ENCODE measurements around the gene FGG.

The FGG gene

DNA sequence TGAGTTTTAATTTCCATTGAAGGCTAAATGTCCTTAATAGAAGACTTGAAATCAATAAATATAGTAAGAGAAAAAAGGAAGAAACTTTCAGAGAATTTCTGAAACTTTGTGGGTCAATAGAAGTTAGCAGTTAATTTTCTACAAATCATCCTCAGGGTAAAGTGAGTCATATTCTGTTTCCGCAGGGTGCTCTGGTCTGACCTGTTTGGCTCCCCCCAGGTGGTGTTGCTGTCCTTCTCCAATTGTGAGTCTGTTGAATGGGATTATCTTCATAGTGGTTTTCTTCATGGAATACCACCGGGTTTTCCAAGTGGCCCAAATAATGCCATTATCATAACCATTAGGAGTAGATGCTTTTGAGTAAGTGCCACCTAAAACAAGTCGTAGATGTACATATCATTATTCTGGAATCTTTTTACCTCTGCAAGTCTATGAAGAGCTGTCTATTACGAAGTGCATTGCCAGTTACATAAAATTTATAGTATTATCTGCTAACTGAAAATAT lies 7.7 kb downstream of the FGG start:
- TF ChIP-seq, protein P1, sequence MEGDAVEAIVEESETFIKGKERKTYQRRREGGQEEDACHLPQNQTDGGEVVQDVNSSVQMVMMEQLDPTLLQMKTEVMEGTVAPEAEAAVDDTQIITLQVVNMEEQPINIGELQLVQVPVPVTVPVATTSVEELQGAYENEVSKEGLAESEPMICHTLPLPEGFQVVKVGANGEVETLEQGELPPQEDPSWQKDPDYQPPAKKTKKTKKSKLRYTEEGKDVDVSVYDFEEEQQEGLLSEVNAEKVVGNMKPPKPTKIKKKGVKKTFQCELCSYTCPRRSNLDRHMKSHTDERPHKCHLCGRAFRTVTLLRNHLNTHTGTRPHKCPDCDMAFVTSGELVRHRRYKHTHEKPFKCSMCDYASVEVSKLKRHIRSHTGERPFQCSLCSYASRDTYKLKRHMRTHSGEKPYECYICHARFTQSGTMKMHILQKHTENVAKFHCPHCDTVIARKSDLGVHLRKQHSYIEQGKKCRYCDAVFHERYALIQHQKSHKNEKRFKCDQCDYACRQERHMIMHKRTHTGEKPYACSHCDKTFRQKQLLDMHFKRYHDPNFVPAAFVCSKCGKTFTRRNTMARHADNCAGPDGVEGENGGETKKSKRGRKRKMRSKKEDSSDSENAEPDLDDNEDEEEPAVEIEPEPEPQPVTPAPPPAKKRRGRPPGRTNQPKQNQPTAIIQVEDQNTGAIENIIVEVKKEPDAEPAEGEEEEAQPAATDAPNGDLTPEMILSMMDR (IDR thresholded peaks at IDR 0.05; ENCODE audit: insufficient read depth, low read length, poor library complexity, severe bottlenecking), result no peak
- no peaks in the 10 kb centered on the region for H3K27me3 ChIP-seq (ENCODE audit: low read length)

DNA sequence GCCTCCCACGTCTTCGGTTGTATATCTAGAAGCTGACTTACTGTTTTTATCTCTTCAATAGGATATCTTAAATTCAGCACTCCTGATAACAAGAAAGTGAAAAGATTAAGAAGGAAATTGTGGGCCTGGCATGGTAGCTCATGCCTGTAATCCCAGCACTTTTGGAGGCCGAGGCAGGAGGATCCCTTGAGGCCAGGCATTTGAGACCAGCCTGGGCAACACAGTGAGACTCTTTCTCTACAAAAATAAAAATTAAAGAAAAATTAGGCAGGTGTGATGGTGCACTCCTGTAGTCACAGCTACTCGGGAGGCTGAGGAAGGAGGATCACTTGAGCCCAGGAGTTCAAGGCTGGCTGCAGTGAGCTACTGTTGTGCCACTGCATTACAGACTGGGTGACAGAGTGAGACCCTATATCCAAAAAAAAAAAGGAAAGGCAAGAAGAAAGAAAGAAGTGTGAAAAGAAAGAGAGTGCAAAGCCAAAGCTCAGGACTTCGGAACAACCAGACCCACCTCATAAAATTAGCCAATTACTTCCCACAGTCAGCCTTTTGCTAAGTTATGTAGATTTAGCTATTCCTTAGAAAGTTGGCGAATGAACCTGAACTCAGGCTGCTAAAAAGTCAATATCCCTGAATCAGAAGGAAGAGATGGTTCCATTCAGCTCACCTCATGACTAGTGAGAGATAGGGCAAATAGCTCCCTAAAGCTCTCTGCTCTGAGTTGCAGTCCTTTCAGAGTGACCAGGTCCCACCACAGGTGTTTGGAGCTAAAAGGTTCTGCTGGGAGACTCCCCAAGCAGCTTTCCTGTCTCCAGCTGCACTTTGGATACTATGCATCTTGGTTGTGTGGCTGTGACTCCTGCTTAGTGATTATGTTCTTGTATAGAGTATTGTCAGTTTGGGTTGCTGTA lies 9.2 kb downstream of the FGG start:
- H4K20me1 ChIP-seq (ENCODE audit: low read depth, low read length), result no peaks in the 10 kb centered on the region
- no peaks in the 10 kb centered on the region for H3K36me3 ChIP-seq (ENCODE audit: low read length)
- no peak overlapping the region for H3K9ac ChIP-seq (ENCODE audit: low read length)
- H3K4me3 ChIP-seq (ENCODE audit: insufficient read depth, low read length, poor library complexity, severe bottlenecking), result no peak overlapping the region
- no peaks in the 10 kb centered on the region for H3K27me3 ChIP-seq (ENCODE audit: low read length)
- H3K9me3 ChIP-seq (ENCODE audit: insufficient read depth, low read length), result no peaks in the 10 kb centered on the region
- no peak overlapping the region for H3K27ac ChIP-seq (ENCODE audit: low read depth, low read length)
- no peak for TF ChIP-seq EZH2phosphoT487 (conservative IDR thresholded peaks at IDR 0.05; ENCODE audit: low read length)
- TF ChIP-seq, protein P1 (IDR thresholded peaks at IDR 0.05; ENCODE audit: insufficient read depth, low read length, poor library complexity, severe bottlenecking), result no peak
- H2AFZ ChIP-seq (ENCODE audit: low read depth, low read length, severe bottlenecking), result no peak overlapping the region
- H3K4me2 ChIP-seq (ENCODE audit: low read depth, low read length, poor library complexity, severe bottlenecking), result no peak overlapping the region
- H3K9me2 ChIP-seq (replicated peaks; ENCODE audit: insufficient read depth, low read length), result no peaks in the 10 kb centered on the region
- no peaks in the 10 kb centered on the region for H3F3A ChIP-seq (ENCODE audit: insufficient read depth)
- no peaks in the 10 kb centered on the region for H3K79me2 ChIP-seq (ENCODE audit: insufficient read depth, low read length)

More for the DNA sequence above, 7.7 kb downstream of the FGG start:
- Histone ChIP-seq H3K27ac (ENCODE audit: low read depth, low read length) (no peak overlapping the region), H4K20me1 (ENCODE audit: low read depth, low read length) (no peaks in the 10 kb centered on the region), H3K4me3 (ENCODE audit: insufficient read depth, low read length, poor library complexity, severe bottlenecking) (no peak overlapping the region), H3K36me3 (ENCODE audit: low read length) (no peaks in the 10 kb centered on the region), H3K79me2 (ENCODE audit: insufficient read depth, low read length) (no peaks in the 10 kb centered on the region), H3K9ac (ENCODE audit: low read length) (no peak overlapping the region), H2AFZ (ENCODE audit: low read depth, low read length, severe bottlenecking) (no peak overlapping the region), H3F3A (ENCODE audit: insufficient read depth) (no peaks in the 10 kb centered on the region), H3K9me3 (ENCODE audit: insufficient read depth, low read length) (no peaks in the 10 kb centered on the region), H3K4me2 (ENCODE audit: low read depth, low read length, poor library complexity, severe bottlenecking) (no peak overlapping the region), H3K9me2 (replicated peaks; ENCODE audit: insufficient read depth, low read length) (no peaks in the 10 kb centered on the region)

DNA sequence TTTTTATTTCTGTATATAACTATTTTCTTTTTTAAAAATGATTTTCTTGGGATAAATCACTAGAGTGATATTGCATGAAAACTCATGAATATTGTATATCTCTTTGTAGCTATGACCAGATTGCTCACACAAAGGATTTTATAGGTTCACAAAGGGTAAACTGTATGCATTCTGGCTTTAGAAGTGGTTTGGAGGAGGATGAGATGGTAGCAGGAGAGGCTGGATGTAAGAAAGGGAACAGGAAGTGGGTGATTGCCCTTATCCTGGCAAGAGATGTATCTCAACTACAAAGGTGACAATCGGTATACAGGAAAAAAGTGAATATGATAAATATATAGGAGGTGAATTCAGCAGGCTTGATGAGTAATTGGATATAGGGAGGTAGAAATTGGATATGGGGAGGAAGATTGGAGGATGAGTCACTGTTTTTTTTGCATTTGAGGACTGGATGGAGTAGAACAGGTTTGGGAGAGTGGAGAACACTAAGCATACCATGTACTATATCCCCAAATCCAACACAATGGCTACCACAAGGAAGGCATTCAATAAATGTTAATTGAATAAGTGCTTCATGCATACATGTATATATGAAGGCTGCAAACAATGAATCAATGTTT lies 9.9 kb downstream of the FGG start:
- Histone ChIP-seq H4K20me1 (ENCODE audit: low read depth, low read length) (no peaks in the 10 kb centered on the region), H3K4me3 (ENCODE audit: insufficient read depth, low read length, poor library complexity, severe bottlenecking) (no peak overlapping the region), H2AFZ (ENCODE audit: low read depth, low read length, severe bottlenecking) (no peak overlapping the region), H3K9me3 (ENCODE audit: insufficient read depth, low read length) (no peaks in the 10 kb centered on the region), H3K79me2 (ENCODE audit: insufficient read depth, low read length) (no peaks in the 10 kb centered on the region), H3K27me3 (ENCODE audit: low read length) (no peaks in the 10 kb centered on the region), H3K27ac (ENCODE audit: low read depth, low read length) (no peak overlapping the region), H3K36me3 (ENCODE audit: low read length) (no peaks in the 10 kb centered on the region), H3F3A (ENCODE audit: insufficient read depth) (no peaks in the 10 kb centered on the region), H3K4me2 (ENCODE audit: low read depth, low read length, poor library complexity, severe bottlenecking) (no peak overlapping the region), H3K9me2 (replicated peaks; ENCODE audit: insufficient read depth, low read length) (no peaks in the 10 kb centered on the region), H3K9ac (ENCODE audit: low read length) (no peak overlapping the region)
- no peak for TF ChIP-seq EZH2phosphoT487 (conservative IDR thresholded peaks at IDR 0.05; ENCODE audit: low read length)
- TF ChIP-seq, protein P1 (IDR thresholded peaks at IDR 0.05; ENCODE audit: insufficient read depth, low read length, poor library complexity, severe bottlenecking), result no peak

Data from SU-DHL-6 (cell line).